Activated T-cell treated with anti-CD3 and anti-CD28 coated beads for 1 hour (primary cell): ENCODE data around the gene CACNA2D1.

Experiments used
- DNase-seq: peaks from one replicate; pipeline ENCODE4 v3.0.0-alpha.2; 2020; ENCODE audit warnings: low read depth

CACNA2D1 gene

GRCh38 chr7:81960026-81960425, 483.6 kb downstream of the CACNA2D1 start:
- DNase-seq, result no peak

- DNase-seq, result no peak
Measured at GRCh38 chr7:81957517-81957916, 486.1 kb downstream of the CACNA2D1 start.

GRCh38 chr7:81956520-81956919, 487.1 kb downstream of the CACNA2D1 start:
- no peak for DNase-seq

GRCh38 chr7:81949306-81949705, 494.3 kb downstream of the CACNA2D1 start:
- no peak for DNase-seq

GRCh38 chr7:81944058-81944457, 499.5 kb downstream of the CACNA2D1 start:
- no peak for DNase-seq

- DNase-seq, result no peak
Measured at GRCh38 chr7:81937091-81937490, 506.5 kb downstream of the CACNA2D1 start.

- DNase-seq, result no peak
Measured at GRCh38 chr7:81934596-81935301, 508.8 kb downstream of the CACNA2D1 start.

- DNase-seq, result no peak
Measured at GRCh38 chr7:81932936-81933335, 510.6 kb downstream of the CACNA2D1 start.

GRCh38 chr7:81929386-81929785, 514.2 kb downstream of the CACNA2D1 start:
- DNase-seq, result no peak

- DNase-seq, result no peak
Measured at GRCh38 chr7:81926154-81926553, 517.4 kb downstream of the CACNA2D1 start.

GRCh38 chr7:81925530-81925929, 518.0 kb downstream of the CACNA2D1 start:
- DNase-seq, result no peak

- DNase-seq, result no peak
Measured at GRCh38 chr7:81924494-81924893, 519.1 kb downstream of the CACNA2D1 start.

- DNase-seq, result no peak
Measured at GRCh38 chr7:81919494-81919893, 524.1 kb downstream of the CACNA2D1 start.

GRCh38 chr7:81908220-81908619, 535.4 kb downstream of the CACNA2D1 start:
- no peak for DNase-seq

GRCh38 chr7:81903115-81903514, 540.5 kb downstream of the CACNA2D1 start:
- DNase-seq, result no peak

- no peak for DNase-seq
Measured at GRCh38 chr7:81902536-81902935, 541.0 kb downstream of the CACNA2D1 start.
